ENCODE data around the gene SSBP4. TPM values are rescaled to one million over a fixed set of nuclear protein-coding genes. Genes with fewer than 3 reads are reported as not detected.
A peak's percentile ranks its signal among the peaks of the same experiment; 100 is the strongest.

SSBP4 gene
- total and polyA plus RNA-seq, 2 experiments from 2014 or later: 44.4 to 52.0 TPM

- TF ChIP-seq NANOG (IDR thresholded peaks at IDR 0.05; ENCODE audit: borderline replicate concordance) (no peak), POLR2AphosphoS5 (IDR thresholded peaks at IDR 0.05; ENCODE audit: low read depth) (0 out of 2 replicates have a peak, but pooled peaks have one; percentile 18), ETS1 (IDR thresholded peaks at IDR 0.05) (peak; percentile 86; the same call in 1 of the 2 replicates), ZNF114 (CRISPR knock-in tag; IDR thresholded peaks at IDR 0.05) (no peak), CREB1 (CRISPR knock-in tag; IDR thresholded peaks at IDR 0.05; ENCODE audit: low read depth) (no peak), EZH2phosphoT487 (IDR thresholded peaks at IDR 0.05; ENCODE audit: unreplicated experiment) (no peak), ZNF331 (CRISPR knock-in tag; IDR thresholded peaks at IDR 0.05; ENCODE audit: low read depth) (no peak), JUNB (IDR thresholded peaks at IDR 0.05; ENCODE audit: unreplicated experiment) (no peak), EZH2 (IDR thresholded peaks at IDR 0.05; ENCODE audit: low read depth, unreplicated experiment) (no peak)
- TF ChIP-seq, protein P1, sequence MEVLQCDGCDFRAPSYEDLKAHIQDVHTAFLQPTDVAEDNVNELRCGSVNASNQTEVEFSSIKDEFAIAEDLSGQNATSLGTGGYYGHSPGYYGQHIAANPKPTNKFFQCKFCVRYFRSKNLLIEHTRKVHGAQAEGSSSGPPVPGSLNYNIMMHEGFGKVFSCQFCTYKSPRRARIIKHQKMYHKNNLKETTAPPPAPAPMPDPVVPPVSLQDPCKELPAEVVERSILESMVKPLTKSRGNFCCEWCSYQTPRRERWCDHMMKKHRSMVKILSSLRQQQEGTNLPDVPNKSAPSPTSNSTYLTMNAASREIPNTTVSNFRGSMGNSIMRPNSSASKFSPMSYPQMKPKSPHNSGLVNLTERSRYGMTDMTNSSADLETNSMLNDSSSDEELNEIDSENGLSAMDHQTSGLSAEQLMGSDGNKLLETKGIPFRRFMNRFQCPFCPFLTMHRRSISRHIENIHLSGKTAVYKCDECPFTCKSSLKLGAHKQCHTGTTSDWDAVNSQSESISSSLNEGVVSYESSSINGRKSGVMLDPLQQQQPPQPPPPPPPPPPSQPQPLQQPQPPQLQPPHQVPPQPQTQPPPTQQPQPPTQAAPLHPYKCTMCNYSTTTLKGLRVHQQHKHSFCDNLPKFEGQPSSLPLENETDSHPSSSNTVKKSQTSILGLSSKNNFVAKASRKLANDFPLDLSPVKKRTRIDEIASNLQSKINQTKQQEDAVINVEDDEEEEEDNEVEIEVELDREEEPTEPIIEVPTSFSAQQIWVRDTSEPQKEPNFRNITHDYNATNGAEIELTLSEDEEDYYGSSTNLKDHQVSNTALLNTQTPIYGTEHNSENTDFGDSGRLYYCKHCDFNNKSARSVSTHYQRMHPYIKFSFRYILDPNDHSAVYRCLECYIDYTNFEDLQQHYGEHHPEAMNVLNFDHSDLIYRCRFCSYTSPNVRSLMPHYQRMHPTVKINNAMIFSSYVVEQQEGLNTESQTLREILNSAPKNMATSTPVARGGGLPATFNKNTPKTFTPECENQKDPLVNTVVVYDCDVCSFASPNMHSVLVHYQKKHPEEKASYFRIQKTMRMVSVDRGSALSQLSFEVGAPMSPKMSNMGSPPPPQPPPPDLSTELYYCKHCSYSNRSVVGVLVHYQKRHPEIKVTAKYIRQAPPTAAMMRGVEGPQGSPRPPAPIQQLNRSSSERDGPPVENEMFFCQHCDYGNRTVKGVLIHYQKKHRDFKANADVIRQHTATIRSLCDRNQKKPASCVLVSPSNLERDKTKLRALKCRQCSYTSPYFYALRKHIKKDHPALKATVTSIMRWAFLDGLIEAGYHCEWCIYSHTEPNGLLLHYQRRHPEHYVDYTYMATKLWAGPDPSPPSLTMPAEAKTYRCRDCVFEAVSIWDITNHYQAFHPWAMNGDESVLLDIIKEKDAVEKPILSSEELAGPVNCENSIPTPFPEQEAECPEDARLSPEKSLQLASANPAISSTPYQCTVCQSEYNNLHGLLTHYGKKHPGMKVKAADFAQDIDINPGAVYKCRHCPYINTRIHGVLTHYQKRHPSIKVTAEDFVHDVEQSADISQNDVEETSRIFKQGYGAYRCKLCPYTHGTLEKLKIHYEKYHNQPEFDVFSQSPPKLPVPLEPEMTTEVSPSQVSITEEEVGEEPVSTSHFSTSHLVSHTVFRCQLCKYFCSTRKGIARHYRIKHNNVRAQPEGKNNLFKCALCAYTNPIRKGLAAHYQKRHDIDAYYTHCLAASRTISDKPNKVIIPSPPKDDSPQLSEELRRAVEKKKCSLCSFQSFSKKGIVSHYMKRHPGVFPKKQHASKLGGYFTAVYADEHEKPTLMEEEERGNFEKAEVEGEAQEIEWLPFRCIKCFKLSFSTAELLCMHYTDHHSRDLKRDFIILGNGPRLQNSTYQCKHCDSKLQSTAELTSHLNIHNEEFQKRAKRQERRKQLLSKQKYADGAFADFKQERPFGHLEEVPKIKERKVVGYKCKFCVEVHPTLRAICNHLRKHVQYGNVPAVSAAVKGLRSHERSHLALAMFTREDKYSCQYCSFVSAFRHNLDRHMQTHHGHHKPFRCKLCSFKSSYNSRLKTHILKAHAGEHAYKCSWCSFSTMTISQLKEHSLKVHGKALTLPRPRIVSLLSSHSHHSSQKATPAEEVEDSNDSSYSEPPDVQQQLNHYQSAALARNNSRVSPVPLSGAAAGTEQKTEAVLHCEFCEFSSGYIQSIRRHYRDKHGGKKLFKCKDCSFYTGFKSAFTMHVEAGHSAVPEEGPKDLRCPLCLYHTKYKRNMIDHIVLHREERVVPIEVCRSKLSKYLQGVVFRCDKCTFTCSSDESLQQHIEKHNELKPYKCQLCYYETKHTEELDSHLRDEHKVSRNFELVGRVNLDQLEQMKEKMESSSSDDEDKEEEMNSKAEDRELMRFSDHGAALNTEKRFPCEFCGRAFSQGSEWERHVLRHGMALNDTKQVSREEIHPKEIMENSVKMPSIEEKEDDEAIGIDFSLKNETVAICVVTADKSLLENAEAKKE (CRISPR knock-in tag; IDR thresholded peaks at IDR 0.05): no peak
- TF ChIP-seq, protein P2, sequence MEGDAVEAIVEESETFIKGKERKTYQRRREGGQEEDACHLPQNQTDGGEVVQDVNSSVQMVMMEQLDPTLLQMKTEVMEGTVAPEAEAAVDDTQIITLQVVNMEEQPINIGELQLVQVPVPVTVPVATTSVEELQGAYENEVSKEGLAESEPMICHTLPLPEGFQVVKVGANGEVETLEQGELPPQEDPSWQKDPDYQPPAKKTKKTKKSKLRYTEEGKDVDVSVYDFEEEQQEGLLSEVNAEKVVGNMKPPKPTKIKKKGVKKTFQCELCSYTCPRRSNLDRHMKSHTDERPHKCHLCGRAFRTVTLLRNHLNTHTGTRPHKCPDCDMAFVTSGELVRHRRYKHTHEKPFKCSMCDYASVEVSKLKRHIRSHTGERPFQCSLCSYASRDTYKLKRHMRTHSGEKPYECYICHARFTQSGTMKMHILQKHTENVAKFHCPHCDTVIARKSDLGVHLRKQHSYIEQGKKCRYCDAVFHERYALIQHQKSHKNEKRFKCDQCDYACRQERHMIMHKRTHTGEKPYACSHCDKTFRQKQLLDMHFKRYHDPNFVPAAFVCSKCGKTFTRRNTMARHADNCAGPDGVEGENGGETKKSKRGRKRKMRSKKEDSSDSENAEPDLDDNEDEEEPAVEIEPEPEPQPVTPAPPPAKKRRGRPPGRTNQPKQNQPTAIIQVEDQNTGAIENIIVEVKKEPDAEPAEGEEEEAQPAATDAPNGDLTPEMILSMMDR (conservative IDR thresholded peaks at IDR 0.05; ENCODE audit: low read depth in 2 of 2): no peak
- DNase-seq (ENCODE audit: low spot score) (peak; percentile 96), ATAC-seq (peak; percentile 88)
- H3K4me1 Mint-ChIP-seq: peaks cover 19% of the 10 kb centered on the region
- Histone ChIP-seq H3K27ac (ENCODE audit: low read depth) (peak overlapping the region; percentile 87), H3K79me2 (replicated peaks; ENCODE audit: insufficient read depth) (no peaks in the 10 kb centered on the region), H3K9me2 (ENCODE audit: insufficient read depth) (no peaks in the 10 kb centered on the region), H4K20me1 (replicated peaks; ENCODE audit: insufficient read depth) (no peaks in the 10 kb centered on the region), H3F3A (replicated peaks; ENCODE audit: low read depth) (0 out of 2 replicates have a peak, but pooled peaks cover 22% of the 10 kb centered on the region), H2AFZ (no peak overlapping the region; the same call in 1 of the 2 replicates), H3K4me2 (peak overlapping the region; percentile 19; the same call in 1 of the 2 replicates), H3K4me1 (ENCODE audit: insufficient read depth) (peaks cover 23% of the 10 kb centered on the region), H3K27me3 (ENCODE audit: insufficient read depth) (no peaks in the 10 kb centered on the region), H3K4me3 (no peak overlapping the region), H3K36me3 (ENCODE audit: insufficient read depth) (no peaks in the 10 kb centered on the region)
- peaks cover 6% of the 10 kb centered on the region; the same call in 2 of the 3 replicates for H3K9me3 Mint-ChIP-seq
- H3K36me3 Mint-ChIP-seq (ENCODE audit: low read depth): peaks cover 3% of the 10 kb centered on the region; the same call in 2 of the 3 replicates
- peaks cover 11% of the 10 kb centered on the region for H3K27me3 Mint-ChIP-seq (ENCODE audit: insufficient read depth, low read depth, poor library complexity)
- H3K4me3 Mint-ChIP-seq: no peak overlapping the region
- peak overlapping the region; percentile 95 for H3K27ac Mint-ChIP-seq
Observed at GRCh38 chr19:18373892-18374629, 45.1 kb upstream of the SSBP4 start.
